ENCODE measurements around the gene ARHGEF11.

Gene ARHGEF11

GRCh38 chr1:156908541-156908940, 137.0 kb downstream of the ARHGEF11 start:
- ATAC-seq = no peak

GRCh38 chr1:156906206-156906906, 139.2 kb downstream of the ARHGEF11 start:
- no peak for ATAC-seq

- no peak for ATAC-seq
Measured at GRCh38 chr1:156905651-156906050, 139.9 kb downstream of the ARHGEF11 start.

DNA sequence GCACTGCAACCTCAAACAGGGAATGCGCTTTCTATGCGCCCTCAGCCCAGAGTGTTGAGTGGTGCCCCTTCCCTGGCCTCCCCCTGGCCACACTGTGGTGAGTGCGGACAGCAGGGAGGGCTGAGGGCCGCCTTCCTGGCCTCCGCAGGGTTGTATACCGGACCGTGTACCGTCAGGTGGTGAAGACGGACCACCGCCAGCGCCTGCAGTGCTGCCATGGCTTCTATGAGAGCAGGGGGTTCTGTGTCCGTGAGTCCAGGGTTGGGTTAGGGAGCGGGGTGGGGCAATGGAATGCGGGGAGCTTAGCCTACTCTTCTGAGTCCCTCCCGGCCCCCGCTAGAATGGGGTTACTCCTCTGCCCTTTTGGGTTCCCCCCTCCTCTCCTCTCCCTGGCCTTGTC, 140.4 kb downstream of the ARHGEF11 start:
- ATAC-seq = no peak

DNA sequence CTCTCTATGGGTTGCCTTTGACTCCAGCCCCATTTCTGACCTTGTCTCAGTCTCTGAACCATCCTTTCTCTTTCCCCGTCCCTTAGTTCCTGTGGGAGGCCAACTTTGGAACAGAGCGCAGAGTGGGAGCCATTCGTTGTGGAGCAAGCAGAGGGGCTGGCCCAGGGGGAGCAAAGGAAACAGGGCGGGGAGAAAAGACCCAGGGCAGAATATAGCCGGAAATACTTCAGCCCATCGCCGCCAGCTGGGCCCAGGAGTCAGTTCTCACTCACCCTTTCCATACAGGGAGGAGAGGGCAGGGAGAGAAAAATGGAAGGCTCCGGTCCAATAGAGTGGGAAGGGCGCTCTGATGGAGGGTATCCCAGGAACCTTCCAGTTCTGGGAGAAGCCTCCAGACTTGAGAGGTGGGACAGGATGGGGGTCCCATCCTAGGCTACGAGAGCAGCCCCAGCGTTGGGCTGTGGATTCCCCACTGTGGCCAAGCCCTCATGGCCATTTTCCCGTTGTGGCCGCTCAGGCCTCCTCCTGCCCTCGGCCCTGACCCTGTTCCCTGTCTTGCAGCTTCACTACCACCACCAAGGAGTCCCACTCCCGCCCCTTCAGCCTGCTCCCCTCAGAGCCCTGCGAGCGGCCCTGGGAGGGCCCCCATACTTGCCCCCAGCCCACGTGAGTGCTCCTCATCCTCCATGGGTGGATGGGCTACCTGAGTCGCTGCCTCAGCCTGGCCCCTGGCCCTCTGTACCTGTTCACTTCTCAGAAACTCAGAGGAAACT, 141.2 kb downstream of the ARHGEF11 start:
- no peak for ATAC-seq

DNA sequence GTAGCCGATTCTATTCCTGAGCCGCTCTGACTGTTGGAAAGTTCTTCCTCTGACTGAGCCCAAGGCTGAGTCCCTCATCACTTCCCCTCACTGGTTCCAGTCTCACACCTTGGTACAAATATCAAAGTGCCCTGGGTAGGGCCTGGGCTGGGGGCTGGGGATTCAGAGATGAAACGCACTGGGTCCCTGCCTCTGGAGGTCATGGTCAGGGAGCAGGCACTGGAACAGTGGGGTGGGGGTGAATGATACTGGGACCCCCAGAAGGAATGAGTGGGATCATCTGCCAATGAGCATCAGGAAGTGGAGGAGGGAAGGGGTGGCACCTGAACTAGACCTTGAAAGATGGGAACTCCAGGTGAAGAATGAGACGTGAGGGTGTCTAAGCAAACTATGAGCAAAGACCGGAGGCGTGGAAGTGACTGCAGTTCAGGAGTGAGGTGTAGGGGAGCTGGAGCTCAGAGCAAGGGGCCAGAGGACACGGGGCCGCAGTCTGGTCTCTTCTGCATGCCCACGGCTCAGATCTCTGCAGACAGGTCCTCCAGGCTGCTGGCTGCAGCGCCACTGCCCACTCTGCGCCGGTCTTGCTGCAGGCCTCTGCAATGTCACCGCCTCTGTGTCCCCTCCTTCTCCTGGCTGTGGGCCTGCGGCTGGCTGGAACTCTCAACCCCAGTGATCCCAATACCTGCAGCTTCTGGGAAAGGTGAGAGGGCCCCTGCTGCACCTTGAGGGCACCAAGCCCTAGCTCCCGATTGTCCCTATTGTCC, 142.0 kb downstream of the ARHGEF11 start:
- ATAC-seq = no peak

DNA sequence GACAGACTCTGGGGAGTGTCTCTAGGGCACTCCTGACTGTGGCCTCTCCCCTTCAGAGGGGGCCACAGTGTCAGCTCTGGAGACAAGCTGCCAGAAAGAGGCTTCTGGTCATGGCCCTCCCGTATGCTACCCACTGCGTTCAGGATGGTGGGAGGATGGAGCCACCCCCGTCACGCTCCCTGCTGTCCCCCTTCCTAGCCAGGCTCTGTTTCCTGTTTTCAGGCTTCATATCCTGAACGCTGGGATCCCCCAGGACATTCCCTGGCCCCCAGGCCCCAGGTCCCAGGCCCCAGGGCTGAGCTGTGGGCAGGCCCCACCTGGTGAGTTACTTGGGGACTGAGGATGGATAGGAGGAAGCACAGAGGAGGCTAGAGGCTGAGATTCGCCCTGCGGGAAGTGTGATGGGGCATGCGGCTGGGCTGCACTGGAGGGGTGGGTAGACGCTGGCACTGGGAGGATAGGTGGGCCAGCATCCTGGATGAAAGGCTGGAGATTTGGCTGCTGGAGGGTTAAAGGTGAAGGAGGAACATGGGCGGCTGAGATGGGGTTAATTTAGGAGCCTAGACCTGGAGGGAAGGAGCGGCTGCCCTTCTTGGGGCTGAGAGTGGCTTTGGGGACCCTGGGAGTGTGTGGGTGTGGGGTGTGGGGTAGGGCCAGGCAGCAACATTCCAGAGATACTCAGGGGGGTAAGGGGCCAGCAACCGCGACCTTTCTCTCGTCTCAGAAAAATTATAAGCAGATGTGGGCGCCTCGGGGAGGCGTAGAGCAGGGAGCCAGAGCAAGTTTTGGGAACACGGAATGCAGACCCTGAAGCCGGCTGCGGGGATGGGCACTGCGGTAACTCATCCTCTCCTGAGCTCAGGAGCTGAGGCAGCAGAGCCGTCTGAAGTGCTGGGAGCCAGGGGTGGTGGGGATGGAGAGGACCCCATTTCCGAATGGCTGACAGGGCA, 143.3 kb downstream of the ARHGEF11 start:
- no peak for ATAC-seq

- ATAC-seq = no peak
Measured at GRCh38 chr1:156901590-156901900, 144.0 kb downstream of the ARHGEF11 start.

DNA sequence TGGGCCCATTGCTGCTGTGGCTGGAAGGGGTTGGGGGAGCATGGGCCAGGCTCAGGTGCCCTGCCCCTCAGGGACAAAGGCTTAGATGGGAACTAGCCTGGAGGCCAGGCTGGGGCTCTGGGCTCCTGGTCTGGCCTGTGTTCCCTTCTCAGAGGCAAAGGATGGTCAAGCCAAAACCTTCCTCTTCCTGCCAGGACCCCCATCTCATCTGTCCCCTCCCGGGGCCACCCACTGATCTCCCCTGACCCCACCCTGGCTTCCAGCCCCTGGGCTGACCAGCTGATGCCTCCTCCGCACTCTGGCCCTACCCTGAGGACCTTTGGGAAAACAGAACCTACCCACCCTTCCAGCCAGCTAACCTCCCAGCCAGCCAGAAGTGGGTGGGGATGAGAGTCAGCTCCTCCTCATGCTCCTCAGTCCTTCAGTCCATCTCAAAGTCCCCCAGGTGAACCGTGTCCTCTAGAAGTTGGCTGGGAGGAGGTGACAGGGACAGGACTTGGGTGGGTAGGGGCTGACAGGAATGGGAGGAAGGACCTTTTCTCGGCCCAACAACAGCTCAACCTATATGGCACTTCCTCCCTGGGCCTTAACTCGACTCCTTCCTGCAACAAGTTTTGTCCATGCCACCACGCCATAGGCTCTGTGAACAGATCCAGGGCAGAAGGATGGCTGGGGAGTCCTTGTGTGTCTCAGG, 144.5 kb downstream of the ARHGEF11 start:
- ATAC-seq = no peak

- no peak for ATAC-seq
Measured at GRCh38 chr1:156899956-156900718, 145.4 kb downstream of the ARHGEF11 start.

DNA sequence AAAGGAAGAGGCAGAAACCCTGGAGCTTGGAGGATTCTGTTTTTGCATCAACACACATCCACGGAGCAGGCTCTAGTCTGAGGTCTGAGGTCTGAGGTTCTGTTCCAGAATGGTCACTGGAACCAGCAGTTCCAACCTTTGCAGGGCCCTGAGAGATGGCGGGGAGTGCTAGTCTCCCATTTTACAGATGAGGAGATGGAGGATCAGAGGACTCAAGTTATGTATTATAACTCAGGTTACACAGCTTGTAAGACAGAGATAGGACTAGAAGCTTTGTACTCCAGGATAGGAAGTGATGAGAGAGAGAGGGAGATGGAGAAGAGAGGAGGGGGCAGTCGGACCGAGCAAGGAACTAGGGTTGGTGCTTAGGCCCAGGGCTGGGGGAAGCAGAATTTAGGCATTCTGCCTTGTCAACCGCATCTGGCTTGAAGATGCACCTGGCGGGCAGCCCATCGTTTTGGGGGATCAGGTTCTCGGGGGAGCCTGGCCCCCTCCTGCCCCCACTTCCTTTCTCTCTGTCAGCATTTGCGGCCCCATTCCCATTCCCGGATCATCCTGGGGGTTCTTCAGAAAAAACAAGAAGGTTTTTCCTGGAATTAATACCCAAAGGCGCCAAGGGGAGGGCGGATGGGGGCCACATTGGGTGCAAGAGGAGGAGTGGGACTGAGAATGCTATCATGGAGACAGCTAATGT, 146.4 kb downstream of the ARHGEF11 start:
- ATAC-seq = no peak

GRCh38 chr1:156898161-156898566, 147.4 kb downstream of the ARHGEF11 start:
- ATAC-seq = no peak

- ATAC-seq = no peak
Measured at GRCh38 chr1:156897078-156897825, 148.3 kb downstream of the ARHGEF11 start.

DNA sequence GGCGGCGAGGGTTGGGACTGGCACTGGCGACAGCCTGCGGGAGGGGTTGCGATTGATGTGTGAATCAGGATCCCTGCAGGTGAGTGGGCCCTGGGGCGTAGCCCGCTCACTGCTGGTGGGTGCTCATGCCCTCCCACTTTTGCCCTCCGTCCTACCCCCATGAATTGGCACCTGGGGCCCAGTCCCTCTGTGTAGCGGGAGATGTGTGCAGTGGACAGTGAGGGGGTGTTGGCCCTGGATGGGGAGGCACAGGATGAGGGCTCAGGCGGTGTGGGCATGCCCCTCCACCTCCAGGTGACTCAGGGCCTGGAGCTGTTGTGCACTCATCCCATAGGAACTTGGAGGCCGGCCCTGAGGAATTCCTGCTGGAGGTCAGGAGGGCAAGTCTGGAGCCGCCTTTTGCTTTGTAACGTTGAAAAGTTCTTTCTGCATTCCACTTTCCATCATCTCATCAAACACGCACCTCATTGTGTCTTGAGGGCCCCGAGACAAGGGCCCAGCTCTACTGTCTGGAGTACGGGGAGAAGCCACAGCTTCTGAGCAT, 149.0 kb downstream of the ARHGEF11 start:
- no peak for ATAC-seq

DNA sequence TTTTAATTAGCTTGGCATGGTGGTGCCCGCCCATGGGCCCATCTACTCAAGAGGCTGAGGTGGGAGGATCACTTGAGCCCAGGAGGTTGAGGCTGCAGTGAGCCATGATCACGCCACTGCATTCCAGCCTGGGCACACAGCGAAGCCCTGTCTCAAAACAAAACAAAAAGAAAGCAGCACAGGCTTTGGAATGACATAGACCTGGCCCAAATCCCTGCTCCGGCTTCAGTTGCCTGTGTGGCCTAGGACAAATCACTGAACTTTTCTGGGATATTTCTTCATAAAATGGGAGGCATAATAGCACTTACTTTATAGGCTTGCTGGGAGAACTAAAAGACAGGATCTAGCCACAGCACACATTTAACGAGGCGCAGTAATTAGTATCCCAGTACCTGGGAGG, 149.6 kb downstream of the ARHGEF11 start:
- ATAC-seq = no peak

GRCh38 chr1:156895455-156895812, 150.1 kb downstream of the ARHGEF11 start:
- ATAC-seq = no peak

DNA sequence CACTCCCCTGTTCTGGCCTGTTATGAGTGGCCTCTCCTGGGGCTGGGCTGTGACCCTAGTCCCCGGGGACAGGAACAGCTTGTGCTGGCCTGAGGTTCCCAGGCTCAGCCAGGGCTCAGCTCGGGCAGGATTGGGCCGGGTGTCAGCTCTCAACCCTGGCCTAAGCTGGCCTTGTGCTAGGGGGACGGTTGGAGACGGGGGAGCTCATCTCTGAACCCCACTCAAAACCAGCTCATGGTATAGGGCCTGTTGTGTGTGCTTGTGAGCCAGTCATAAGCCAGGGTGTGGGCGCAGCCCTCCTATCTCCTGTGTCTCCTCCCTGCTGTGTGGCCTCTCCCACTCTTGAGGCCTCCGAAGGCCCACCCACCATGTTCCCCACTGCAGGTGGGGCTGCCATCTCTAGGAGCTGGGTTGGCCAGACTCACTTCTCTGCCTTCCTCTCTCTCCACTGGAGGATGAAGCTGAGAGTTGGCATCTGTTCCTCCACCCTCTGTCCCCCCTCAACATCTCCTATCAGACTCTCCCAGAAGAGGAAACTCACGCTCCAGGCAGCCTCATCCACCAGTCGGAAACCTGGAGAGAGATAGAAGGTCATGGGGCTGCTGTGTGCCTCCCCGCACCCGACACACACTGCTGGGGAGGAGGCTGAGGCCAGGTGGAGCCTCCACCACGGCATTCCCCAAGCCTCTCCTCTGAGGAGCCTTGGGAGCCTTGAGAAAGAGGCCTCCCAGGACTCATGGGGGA, 150.7 kb downstream of the ARHGEF11 start:
- no peak for ATAC-seq

GRCh38 chr1:156894001-156894400, 151.5 kb downstream of the ARHGEF11 start:
- no peak for ATAC-seq

Measured in activated CD4-positive, CD25-positive, alpha-beta regulatory T cell treated with anti-CD3 and anti-CD28 coated beads, Interleukin-2, amount 50 U/mL, for 24 hours (primary cell).